RCC 7860 (cell line): ENCODE measurements around the gene LHX3.

Experiments used
- DNase-seq: peaks from one replicate; pipeline ENCODE4 v3.0.0-alpha.2; 2015; ENCODE audit warnings: low spot score
- FAIRE-seq: peaks from 2 replicates; lab custom pipeline; 2012; peaks lifted over from hg19 to GRCh38; lab: Jason Lieb, UNC

The LHX3 gene

GRCh38 chr9:136228107-136228875, 23.4 kb upstream of the LHX3 start:
- FAIRE-seq (peak; percentile 88), DNase-seq (peak; percentile 87)

- DNase-seq, result no peak
- FAIRE-seq, result no peak
Measured at GRCh38 chr9:136226680-136227407, 21.9 kb upstream of the LHX3 start.

DNA sequence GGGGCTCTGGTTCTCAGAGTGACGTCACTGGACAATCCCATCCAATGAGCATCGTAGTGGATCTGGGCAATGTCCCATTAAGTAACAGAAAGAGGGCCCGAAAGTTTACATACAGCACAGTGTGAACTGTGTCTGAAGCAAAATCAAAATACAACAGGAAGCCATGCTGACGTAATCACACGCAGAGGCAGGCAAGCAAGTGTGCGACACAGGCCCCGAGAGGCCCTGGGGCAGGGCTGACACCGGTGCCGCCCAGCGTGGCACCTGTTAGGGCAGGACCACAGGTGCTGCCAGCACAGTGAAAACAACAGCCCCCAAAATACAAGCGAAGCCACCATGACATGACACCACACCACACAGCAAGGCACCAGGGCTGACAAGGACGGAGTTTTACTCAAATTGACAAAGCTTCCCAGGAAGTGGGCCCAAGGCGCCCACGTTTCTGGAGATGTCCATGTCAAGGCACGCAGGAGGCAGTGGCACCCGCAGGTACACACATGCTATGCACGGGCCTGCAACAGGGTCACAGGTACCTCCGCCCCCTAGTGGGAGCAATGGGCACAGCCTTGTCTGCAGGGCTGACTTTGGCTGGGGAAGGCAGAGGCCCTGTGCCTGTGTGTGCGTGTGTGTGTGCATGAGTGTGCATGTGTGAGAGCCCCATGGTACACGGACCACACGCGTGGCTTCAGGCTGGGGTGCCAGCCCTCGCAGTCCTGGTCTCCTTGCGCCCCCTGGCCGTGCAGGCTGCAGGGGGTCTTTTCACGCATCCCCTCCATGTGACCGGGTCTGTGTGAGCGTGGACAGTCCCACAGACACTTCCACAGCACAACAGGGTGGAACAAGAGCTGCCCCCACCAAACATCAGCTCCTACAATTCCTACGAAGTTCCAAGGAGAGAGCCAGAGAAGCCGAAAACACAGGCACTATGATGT, 21.1 kb upstream of the LHX3 start:
- peak; percentile 32 for DNase-seq
- no peak for FAIRE-seq

DNA sequence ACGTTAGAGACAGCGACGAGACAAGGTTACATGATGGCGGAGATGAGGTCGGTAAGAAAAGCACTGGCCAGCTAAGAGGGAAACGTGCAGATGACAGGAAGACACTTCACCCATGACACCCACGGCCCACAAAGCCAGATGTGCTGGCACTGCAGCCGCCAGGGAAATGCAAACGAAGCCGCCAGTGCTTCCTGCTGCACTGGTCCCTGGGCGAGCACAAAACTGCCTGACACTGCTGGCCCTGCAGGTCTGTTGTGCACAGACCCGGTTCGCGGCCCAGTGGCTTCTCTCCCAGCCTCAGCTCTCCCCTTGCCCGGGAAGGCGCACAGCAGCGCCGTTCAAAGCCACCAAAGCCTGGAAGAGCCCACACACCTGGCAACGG, 20.4 kb upstream of the LHX3 start:
- FAIRE-seq (no peak), DNase-seq (no peak)

- no peak for FAIRE-seq
Measured at GRCh38 chr9:136223871-136224640, 19.1 kb upstream of the LHX3 start.

GRCh38 chr9:136222906-136223285, 18.0 kb upstream of the LHX3 start:
- DNase-seq, result no peak
- FAIRE-seq, result no peak

More at GRCh38 chr9:136223871-136224640, 19.1 kb upstream of the LHX3 start:
- no peak for DNase-seq

DNA sequence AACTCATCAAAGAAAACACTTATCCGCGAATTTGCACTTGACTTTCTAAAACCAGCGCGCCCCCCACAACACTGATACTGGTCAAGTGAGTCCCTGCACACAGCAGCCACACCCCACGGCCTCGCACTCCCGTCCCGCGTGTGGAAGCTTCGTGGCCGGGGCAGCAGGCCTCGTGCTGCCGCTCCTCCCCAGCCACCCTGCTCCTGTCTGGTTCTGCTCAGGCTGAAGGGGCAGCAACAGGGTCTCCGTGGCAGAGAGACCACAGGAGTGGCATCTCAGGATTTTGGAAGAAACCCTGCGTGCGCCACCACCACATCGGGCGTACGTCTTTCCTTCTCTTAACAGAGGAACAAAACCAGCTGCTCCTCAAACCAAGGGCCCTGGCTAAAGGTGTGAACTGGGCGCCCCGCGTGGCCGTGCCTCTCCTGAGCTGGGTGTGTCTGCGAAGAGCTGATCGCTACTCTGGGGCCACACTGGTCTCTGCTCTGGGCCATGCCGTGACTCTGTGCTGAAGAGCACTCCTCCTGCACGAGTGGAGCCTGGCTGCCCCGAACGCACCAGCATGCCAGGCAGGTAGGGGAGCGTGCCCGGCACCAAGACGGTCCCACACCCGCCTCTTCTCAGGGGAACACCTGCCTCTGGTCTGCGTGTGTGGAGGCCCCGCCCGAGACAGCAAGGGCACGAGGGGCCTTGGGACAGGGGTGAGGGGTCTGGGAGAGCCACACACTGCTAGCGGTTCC, 17.4 kb upstream of the LHX3 start:
- no peak for DNase-seq
- FAIRE-seq, result no peak

- DNase-seq (peak; percentile 76), FAIRE-seq (peak; percentile 81)
Measured at GRCh38 chr9:136220017-136220729, 15.2 kb upstream of the LHX3 start.

GRCh38 chr9:136219276-136219675, 14.3 kb upstream of the LHX3 start:
- no peak for DNase-seq
- no peak for FAIRE-seq

GRCh38 chr9:136218673-136219072, 13.7 kb upstream of the LHX3 start:
- DNase-seq (no peak), FAIRE-seq (no peak)

GRCh38 chr9:136218271-136218670, 13.3 kb upstream of the LHX3 start:
- DNase-seq (no peak), FAIRE-seq (no peak)

DNA sequence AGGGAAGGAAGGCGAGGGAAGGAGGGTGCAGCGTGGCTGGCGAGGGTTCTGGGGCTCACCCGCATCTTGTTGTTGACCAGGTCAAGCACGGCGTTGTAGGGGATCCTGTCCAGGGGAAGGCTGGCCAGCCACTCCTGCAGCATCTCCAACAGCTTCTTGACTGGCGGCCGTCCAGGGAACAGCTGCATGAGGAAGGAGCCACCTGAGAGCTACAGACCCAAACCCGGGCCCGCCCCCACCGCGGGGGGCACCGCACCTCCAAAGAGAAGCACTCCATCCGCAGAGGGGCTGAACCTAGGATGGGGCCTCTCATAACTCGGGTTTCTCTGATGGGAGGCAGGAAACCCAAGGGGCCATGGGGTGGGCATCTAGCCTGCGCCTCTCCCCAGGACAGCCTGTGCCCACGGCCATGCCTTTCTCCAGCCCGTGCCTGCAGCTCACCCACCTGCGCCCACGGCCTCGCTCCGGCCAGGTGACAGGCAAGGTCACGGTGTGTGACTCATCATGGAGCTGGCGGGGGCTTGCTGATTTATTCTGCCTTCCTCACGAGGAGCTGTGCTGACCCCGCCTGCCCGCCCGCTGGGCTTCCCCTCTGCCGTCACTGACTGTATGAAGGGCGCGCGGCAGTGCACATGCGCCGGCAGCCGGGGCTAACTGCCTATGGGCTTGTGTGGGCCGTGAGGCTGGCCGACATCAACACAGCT, 11.8 kb upstream of the LHX3 start:
- FAIRE-seq (no peak), DNase-seq (no peak)

GRCh38 chr9:136213733-136214132, 8.8 kb upstream of the LHX3 start:
- DNase-seq (no peak), FAIRE-seq (no peak)

GRCh38 chr9:136212345-136212950, 7.5 kb upstream of the LHX3 start:
- FAIRE-seq, result no peak
- no peak for DNase-seq

- FAIRE-seq (no peak), DNase-seq (no peak)
Measured at GRCh38 chr9:136211441-136212344, 6.8 kb upstream of the LHX3 start.

DNA sequence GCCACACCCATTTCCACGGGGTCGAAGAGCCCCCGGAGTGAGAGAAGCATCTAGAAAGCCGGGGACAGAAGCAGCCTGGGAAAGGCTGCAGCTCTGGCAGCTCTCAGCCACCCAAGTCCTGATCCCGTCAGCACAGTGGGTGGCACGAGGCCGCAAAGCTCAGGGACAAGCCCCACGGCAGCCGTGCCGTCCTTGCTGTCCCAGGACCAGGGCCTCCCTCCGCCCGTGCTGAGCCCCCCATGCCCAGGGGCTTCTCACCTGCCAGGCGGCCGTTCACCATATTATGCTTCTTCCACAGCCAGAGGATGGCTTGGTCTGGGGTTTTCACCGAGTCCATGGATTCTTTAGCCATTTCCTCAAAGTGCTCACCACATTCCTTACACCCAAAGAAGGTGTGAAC, 6.1 kb upstream of the LHX3 start:
- DNase-seq, result no peak
- FAIRE-seq, result no peak

DNA sequence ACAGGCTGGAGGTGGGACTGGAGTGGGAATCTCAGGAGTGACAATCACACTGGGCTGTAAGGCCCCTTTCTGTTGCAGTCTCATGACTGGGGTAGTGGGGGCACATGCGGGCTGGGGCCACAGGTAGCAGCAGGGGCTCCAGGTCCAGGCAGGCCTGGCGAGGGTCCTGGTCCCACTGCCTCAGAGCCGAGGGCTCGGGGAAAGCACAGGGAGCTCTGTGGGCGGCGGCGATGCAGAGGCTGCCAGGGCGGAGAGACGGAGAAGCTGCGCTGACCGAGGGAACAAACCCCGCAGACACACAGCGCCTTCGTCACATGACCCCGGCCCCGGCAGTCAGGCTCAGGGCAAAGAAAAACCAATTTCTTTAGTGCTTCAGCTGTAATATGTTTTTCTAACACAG, 5.3 kb upstream of the LHX3 start:
- no peak for DNase-seq
- FAIRE-seq, result no peak
